Stimulated activated CD4-positive, alpha-beta T cell treated with anti-CD3 and anti-CD28 coated beads, Interleukin-15, amount 100 ng/mL, for 48 hours (primary cell): Measurements from ENCODE around the gene ASAP2.

Experiments
- DNase-seq, 2 donors: peaks; one replicate each; pipeline ENCODE4 v3.0.0-alpha.2; 2020; ENCODE audit warnings: low read depth in 2 of 2

ASAP2 gene

DNA sequence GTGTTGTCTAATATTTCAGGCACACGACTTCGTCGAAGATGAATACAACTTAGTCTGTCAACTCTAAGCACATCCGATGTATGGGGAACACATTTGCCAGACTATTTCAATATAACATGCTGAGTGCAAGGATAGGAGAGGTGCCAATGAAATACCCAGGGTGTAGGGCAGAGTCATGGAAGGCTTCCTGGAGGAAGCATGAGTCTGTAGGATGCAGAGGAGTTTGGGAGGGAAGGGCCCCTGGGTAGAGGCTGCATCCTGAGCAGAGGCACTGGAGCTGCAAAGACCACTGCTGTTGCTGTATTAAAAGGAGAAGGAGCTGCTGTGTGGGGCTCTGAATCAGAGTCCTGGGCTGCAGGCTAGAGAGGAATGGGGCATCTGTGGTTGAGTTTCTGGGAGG lies 89.9 kb downstream of the ASAP2 start:
- no peak for DNase-seq

DNA sequence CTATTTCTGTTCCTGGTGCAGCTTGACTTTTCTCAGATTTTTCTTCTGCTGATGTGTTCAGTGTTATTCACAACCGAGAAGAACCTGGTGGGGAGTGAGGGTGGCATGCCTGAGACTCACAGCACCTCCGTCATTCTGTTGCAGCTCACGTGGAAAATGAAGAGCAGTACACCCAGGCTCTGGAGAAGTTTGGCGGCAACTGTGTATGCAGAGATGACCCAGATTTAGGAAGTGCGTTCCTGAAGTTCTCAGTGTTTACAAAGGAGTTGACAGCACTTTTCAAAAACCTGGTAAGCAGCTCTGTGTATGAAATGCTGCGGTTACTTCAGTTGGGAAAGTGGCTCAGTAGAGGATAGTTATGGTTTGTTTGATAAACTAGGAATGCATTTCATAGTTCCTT lies 90.5 kb downstream of the ASAP2 start:
- no peak for DNase-seq

DNA sequence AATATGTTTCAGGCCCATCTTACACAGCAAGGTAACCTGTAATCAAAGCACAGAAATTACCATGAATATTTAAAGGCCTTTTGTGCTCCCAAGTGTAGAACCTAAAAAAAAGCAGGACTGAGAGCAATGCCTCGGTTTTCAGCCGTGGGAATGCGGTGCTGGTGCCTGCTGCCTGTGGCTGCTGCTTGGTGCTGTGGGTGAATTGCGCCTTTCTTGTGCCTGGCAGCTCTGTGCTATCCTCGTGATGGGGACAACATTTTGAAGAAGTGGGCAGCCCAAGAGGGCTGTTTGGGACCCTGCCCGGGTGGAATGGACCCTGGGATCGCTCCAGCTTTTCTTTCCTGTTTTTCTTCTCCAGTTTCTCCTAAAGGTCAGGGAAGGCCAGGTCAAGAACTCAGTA lies 91.2 kb downstream of the ASAP2 start:
- DNase-seq, result no peak

DNA sequence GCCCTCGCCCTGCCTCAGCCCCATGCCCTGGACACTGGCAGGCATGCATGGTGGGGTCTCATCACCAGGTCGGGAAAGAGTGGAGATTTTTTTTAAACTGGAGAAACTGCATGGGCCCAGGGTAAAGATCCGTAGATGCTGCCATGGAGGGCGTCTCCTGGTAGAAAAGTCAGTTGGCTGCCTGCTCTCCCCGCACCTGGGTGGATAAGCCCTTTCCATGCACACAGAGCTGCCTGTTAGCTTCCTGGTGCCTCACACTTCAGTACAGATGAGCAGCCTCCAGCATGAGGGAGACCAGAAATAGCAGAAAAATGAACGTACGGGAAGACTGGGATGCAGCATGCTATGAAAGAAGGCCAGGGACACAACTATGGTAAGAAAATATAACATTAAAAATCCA lies 92.0 kb downstream of the ASAP2 start:
- no peak for DNase-seq

DNA sequence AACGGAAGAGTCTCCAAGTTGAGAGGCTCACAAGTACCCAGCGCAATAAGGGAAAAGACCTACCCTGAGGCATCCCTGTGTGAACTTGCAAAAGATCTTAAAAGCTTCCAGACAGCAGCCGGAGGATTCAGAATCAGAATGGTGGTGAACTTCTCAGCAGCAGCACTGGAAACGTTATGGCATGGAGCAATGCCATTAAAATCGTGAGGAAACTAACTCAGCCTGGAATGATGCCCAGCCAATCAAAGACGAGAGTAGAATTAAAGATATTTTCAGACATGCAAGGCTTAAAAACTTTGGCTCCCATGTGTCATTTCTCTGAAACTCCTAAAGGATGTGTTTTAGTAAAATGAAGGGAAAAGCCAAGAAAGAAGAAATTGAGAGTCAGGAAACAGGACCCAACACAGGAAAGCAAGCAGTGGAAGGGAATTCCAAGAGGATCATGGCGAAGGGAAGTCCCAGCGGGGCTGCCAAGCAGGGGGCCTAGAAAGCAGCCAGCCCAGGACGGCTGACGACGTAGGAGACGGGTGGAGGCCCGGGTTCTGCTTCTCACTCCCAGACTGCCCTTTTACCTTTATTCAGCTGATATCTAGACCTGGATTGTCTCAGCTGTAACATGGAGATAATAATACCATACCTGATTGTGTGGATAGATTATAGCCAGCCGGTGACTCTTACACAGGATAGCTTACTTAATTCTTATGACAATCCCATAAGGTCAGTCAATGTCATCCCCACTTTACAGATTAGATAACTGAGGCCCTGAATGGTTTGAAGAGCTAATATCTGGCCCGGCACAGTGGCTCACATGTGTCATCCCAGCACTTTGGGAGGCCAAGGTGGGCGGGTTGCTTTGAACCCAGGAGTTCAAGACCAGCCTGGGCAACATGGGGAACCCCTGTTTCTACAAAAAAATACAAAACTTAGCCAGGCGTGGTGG lies 92.8 kb downstream of the ASAP2 start:
- DNase-seq, result no peak

DNA sequence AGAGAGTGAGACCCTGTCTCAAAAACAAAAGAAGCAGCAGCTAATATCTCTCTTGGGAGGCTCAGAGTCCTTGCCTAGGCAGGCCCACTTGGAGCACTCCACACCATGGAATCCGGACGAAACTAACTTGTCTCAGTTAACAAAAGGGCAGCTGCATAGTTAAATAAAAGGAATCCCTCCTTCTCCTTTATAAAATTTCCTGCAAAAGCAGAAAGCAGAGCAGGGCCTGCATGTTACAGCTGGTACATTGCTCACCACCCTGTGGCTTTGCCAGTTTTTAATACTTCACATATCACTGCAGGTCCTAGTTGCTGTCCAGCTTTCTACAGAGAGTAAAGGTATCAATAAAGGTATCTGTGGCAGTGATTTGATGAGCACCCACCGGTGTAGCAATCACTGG lies 93.6 kb downstream of the ASAP2 start:
- DNase-seq, result no peak

DNA sequence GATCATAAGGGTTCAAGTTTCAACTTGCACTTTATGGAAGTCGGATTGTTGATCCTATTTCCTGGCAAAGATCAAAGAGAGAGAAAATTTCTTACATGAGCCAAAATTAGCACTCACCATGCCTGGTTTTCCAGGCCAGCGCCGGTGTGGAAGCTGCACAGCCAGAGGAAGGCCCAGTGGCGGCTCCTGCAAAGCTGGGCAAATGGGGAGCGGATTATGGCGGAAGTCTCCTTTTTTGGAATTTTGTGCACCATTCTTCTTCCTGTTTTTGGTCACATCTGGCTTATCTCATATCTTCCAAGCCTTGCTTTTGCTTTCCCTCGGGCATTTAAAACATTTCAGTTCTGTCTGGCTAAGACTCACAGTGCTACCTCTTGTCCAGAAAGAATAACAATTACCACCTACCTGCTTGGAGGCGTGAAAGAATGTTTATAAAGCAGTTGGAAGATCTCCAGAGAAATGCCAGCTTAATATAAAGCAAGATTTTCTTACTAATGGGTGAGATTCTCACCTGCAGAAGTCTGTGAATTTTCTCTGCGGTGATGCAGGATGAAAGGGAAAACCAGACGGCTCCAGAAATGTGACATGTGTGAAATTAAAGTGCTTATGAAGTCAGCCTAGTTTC lies 94.3 kb downstream of the ASAP2 start:
- no peak for DNase-seq

DNA sequence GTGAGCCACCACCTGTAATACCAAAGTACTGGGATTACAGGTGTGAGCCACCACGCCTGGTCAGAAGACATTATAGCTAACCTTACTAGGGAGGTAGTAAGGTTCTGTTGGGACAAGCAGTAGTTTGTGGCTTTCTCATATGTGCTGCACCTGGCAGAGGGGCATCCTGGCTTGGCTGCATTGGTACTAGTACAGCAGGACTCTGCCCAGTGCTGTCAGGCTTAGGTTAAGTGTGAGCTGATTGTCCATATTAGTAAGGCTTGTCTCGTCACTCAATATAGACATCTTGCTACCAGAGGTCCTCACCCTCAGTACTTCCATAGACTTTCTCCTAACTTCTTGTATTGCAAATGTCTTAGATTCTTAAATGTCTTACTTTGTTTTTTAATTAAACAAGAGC lies 96.1 kb downstream of the ASAP2 start:
- DNase-seq, result no peak

DNA sequence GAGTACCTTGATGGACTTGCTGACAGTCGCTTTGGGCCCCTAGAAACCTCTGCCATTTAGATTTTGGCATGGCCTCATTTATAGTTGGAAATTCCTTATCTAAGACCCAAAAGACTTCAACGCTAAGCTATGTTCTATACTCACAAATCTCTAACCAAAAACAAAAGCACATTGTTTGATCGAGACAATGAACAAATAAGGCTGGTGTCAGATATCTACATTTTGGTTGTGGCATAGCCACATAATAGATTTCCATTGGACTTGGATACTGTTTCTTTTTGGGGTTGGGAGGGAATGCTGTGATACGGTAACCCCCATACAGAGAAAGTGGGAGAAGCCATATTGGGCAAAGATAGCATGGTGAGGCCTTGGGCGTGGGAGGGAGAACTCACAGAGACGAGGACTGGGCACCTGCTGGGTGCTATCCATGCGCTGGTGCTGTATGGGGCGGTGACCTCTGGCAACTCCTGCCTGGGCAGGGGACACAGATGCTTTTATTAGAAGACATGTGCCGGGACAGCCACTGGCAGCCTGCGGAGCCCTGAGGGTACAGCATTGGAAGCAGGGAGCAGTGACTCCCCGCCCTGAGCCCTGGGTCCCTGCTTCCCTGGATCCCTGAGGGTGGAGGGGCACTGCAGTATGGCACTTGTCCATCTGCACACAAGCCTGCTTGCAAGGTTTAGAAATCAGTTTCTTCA lies 97.1 kb downstream of the ASAP2 start:
- DNase-seq, result no peak

DNA sequence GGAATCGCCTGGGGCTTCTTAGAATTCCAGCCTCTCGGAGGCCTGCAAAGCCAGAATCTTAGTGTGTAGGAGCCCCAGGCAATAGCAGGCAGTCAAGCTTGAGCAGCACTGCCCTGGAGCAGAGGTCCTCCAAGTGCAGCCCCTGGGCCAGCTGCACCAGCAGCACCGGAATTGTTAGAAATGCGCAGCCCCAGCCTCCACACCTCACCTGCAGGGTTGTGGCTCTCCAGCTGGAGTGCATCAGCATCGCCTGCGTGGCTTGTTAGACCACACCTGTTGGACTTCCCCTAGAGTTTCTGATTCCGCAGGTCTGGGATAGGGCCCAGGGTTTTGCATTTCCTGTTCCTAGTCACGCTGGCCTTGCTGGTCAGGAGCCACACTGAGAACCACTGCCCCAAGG lies 100.3 kb downstream of the ASAP2 start:
- no peak for DNase-seq

DNA sequence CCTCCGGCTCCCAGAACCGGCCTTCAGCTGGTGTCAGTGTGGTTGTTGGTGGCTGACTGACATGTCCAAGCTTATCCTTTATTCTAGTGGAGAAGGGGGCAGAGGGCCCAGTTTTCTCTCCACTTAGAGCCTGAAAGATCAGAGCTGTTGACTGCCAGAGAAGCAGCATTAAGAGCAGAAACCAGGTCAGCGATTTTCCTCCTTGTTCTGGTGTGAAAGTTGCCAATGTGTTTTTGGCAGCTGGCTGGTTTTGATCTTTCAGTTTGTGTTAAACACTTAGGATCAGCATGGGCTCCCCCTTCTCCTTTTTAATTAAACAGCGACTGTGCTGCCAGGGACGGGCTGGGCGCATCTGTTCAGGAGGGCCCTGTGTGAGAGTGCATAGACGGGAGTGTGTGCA lies 100.9 kb downstream of the ASAP2 start:
- DNase-seq, result no peak

DNA sequence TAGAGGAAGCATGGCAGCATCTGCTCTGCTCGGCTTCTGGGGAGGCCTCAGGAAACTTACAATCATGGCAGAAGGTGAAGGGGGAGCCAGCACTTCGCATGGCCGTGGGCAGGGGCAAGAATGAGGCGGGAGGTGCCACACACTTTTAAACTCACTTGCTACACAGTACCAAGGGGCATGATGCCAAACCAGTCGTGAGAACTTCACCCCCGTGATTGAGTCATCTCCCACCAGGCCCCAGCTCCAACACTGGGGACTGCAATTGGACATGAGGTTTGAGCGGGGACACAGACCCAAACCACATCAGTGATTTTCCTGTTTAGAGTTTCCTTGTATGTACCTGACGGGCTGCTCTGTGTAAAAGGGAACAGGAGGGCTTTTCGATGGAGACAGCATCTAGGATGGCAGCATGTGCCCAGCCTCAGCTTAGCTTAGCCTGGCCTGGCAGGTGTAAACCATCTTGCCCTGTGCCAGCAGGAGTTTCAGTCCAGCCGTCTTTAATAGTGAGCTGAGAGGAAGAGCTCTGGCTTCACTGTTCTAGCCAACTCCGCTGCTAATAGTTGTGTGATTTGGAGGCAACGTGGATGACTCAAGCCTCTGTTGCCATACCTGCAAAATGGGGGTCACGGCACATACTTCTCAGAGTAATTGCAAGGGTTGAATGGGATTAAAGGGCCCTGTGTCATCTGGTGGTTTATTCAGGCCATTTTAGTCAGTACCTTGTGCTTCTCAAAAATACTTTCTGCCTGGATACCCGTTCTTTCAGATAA lies 101.8 kb downstream of the ASAP2 start:
- DNase-seq, result no peak

DNA sequence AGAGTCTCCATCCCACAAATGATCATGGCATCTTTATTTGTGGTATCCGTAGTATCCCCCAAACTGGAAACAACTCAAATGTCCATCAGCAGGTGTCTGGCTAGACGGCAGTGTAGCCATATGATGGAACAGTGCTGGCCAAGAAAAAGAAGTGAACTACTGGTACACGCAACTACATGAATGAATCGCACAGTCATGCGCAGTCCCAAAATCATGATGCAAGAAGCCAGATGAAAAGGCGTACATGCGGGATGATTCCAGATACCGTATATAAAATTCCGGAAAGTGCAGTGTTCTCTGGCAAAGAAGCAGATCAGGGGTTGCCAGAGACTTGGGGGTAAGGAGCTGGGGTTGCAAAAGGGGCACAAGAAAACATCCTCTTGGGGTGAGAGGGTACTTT lies 102.5 kb downstream of the ASAP2 start:
- no peak for DNase-seq

DNA sequence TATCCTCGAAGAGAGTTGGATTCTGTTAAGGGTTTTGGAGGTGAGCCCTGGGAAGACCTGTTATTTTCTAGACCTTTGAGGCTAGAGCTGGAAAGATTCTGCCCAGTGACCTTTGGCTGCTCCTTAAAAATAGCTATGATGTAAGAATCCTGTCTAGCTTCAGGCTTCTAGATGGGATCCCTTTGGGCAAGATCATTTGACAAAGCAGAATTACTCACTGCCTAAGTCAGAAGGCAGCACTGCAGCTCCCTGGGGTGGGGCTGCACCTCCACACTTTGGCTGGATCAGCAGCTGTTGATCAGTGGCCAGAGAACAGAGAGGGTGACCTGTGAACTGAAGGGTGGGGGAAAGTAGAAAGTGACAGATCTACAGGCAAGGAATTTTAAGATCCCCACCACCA lies 103.8 kb downstream of the ASAP2 start:
- no peak for DNase-seq

DNA sequence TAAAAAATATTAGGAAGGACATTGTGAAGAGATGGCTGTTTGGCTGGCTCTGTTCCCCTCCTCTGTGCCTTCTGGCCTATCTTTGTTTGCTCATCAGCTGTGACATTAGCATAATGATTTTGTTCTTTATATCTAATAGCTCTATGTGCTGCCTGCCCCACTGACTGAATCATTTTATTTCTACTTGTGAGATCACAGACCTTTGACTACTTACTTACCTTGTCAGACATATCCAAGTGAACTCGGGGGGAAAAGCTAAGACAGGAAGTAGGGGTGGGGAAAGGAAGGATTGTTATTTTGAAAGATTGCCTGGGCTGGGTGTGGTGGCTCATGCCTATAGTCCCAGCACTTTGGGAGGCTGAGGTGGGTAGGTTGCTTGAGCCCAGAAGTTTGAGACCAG lies 104.2 kb downstream of the ASAP2 start:
- no peak for DNase-seq

DNA sequence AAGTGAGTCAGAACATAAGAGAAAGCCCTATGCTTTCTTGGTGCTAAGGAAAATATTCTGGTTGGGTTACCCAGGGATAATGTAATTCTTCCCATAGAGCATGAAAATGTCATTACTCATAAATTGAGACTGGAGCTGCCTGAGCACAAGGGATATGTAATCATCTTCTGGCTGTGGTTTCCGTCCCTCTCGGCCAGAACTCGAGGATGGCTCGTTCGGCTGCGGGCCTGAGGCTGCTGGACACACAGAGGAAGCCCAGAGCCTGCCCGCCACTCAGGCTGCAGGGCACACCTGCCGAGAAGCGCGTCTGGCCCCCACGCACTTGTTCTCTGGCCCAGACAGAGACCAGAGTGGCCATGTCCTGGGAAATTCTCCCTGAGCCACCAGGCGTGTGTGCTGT lies 104.9 kb downstream of the ASAP2 start:
- DNase-seq, result no peak

DNA sequence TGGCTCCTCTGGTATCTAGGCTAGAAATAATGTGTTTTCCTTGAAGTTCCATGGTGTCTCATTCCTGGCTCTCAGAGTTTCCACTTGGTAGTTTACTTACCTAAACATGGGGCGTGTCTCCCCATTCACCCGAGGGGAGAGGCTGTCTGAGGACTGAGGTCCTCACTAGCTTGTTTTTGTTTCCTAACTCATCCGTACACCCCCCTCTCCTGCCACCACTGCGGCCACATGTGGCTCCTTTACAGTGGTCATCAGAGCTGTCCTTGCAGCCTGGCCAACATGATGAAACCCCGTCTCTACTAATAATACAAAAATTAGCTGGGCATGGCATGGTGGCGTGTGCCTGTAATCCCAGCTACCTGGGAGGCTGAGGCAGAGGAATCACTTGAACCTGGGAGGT lies 106.0 kb downstream of the ASAP2 start:
- no peak for DNase-seq

DNA sequence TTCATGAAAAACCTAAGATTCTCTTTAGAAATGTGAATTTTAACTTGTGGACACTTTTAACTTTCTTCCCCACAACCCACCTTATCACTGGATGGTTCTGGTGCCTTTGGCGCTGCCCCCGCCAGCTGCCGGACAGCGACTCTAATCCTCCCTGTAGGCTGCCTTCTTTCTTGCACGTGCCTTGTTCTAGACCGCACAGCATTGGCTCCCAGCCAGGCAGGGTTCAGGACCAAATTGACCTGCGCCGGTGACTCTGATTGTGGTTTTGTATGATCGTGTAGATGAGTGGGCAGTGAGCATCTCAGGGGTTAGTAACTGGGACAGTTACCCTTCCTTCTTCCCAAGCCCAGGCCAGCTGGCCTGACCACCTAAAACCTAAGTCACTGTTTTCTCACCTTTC lies 106.8 kb downstream of the ASAP2 start:
- no peak for DNase-seq

DNA sequence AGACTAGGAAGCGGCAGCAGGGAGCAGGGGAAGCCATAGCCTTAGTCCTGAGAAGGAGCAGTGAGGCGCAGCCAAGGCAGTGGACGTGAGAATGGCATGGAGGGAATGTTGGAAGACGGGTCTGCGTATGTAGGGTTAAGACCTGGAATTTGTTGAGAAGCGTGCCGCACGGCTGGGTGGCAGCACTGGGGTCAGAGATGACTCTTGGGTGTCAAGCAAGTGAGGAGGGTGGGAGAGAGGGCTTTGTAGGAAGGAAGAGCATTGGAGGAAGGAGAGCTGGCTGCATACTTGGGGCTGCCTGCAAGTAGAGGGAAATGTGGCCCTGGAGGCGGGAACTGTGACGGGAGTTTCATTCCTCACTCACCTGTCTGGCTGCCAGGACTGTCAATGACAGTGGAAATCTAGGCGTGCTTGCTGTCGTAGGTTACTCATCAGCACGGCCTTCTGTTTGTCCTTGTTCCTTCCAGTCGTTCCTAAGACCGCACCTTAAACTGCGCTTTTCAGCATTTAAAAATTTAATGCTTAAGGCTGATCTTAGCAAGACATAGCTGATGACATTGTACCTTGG lies 108.8 kb downstream of the ASAP2 start:
- no peak for DNase-seq

DNA sequence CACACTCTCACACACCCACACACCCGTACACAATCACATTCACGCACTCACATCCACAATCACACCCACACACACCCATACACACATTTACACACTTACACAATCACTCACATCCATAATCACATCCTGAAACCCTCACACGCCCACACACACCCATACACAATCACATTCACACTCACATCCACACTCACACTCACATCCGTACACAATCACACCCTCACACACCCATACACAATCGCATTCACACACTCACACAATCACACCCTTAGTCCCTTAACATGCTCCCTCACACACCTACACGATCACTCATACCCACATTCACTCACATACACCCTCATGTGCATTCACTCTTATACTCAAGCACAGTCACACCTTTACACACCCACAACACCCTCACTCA lies 110.9 kb downstream of the ASAP2 start:
- no peak for DNase-seq

DNA sequence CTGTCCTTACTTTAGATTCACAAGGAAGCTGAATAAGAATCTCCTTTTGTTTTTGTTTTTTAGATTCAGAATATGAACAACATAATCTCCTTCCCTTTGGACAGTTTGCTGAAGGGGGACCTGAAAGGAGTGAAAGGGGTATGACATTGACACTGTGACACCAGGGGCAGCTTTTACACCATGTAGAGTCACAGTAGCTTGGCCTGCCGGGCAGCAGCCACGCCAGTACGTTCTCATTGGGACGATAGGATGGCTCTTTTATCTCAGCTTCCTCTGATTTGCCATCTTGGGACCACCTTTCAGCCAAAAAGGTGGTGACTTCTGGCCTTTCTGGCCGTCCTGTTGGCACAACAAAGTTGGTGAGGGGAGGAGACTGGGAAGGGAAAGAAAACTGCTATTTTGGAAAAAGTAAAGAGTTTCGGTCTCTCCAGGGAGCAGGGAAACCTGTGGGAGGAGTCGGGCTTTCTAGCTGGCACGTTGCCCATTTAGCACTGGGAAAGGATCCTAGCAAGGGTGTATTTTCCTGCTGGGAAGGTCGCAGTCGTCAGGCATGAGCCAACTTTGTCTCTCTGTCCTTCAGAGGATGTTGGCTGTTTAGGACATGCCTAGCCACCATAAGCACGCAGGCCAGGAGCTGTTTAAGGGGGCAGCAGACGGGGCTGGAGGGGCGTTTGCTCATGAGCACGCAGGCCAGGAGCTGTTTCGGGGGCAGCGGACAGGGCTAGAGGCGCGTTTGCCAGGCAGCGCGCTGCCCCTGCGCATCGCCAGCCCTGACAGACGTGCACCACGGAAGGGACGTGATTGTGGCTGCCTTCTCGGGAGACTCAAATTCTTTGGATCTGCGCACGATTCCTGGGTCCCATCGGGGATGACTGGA lies 112.1 kb downstream of the ASAP2 start:
- no peak for DNase-seq
